Epithelial cell of proximal tubule (primary cell): ENCODE results near the gene KIAA1958. TPM values are rescaled to one million over a fixed set of nuclear protein-coding genes. Genes with fewer than 3 reads are reported as not detected.
"Not testable (repeated sequence)": the region's sequence is repeated elsewhere in the genome, so short reads cannot be mapped to it uniquely, and the experiment has no call there.

Experiments
- DNase-seq: peaks from one replicate; pipeline ENCODE4 v3.0.0-alpha.2; 2011; ENCODE audit warnings: low read depth
- H3K4me3 ChIP-seq: 2 replicates; pipeline ENCODE4 v1.5.1; 2011; ENCODE audit warnings: low read depth, mild to moderate bottlenecking, low read length
- total RNA-seq: library from RNA; depleted of rRNA; stranded (reverse); fragments of >200 nt; gene quantifications from 2 replicates; pipeline ENCODE4 v1.2.3, GENCODE V29; 2015
- TF ChIP-seq, protein P1 (sequence below): conservative IDR thresholded peaks from 2 replicates; pipeline ENCODE4 v1.5.1; 2012; ENCODE audit warnings: low read depth, mild to moderate bottlenecking, low read length

The KIAA1958 gene
- total RNA-seq, 1 donor from 2014 or later: 3.4 TPM

DNA sequence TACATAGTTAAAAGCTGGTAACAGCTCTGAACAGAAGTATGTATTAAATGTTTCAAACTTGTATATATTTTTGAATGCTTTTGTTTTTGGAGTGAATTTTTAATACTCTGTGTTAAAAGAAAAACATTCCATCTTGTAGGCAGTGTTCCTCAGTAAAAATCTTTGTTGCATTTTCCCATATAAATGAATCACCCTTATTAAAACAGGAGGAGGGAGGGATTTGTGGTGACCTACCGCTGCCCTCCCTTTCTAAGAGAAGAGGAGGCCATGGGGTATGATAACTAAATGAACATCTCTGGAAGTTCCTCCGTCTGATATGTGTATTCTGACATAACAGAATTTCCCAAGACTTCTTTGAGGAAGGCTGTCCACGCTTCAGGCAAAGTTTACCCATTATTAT lies 177.9 kb downstream of the KIAA1958 start:
- no peak for DNase-seq
- H3K4me3 ChIP-seq: no peak overlapping the region
- TF ChIP-seq, protein P1, sequence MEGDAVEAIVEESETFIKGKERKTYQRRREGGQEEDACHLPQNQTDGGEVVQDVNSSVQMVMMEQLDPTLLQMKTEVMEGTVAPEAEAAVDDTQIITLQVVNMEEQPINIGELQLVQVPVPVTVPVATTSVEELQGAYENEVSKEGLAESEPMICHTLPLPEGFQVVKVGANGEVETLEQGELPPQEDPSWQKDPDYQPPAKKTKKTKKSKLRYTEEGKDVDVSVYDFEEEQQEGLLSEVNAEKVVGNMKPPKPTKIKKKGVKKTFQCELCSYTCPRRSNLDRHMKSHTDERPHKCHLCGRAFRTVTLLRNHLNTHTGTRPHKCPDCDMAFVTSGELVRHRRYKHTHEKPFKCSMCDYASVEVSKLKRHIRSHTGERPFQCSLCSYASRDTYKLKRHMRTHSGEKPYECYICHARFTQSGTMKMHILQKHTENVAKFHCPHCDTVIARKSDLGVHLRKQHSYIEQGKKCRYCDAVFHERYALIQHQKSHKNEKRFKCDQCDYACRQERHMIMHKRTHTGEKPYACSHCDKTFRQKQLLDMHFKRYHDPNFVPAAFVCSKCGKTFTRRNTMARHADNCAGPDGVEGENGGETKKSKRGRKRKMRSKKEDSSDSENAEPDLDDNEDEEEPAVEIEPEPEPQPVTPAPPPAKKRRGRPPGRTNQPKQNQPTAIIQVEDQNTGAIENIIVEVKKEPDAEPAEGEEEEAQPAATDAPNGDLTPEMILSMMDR: no peak

DNA sequence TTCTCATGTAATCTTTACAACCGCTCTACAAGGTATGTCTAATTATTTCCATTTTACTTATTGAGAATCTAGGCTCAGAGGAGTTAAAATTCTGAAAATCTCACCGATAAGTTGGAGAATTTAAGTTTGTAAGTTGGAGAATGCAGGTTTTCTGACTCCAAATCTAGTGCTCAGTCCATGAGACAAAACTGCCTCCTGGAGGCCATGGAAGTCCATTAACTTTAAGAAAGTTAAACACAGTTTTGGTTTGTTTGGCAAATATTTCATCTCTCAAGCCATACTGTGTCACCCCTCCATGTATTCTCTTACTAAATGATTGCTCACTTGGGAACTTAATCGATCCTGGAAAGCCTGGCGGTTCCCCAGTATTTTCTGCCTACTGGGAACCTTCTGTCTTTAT lies 178.7 kb downstream of the KIAA1958 start:
- H3K4me3 ChIP-seq: no peak overlapping the region
- DNase-seq: no peak
- TF ChIP-seq, protein P1: peak; percentile 42

DNA sequence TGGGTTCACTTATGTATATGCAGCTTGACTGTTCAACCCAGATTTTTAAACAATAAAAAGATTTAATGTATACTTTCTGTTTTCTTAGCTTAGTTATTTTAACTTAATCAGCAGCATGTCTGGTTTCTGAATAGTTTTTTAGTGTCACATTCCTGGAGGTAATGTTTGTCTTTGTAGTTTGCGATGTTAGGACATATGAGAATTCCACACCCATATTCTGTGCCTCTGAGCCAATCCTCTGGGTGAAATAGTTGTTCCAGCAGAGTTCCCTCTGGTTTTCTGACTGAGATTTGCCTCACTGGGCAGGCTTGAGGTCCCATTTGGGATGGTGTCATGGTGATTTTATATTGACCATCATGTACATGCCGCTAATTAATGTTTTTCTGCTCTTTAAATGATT lies 182.7 kb downstream of the KIAA1958 start:
- no peak overlapping the region for H3K4me3 ChIP-seq
- TF ChIP-seq, protein P1: no peak
- no peak for DNase-seq

DNA sequence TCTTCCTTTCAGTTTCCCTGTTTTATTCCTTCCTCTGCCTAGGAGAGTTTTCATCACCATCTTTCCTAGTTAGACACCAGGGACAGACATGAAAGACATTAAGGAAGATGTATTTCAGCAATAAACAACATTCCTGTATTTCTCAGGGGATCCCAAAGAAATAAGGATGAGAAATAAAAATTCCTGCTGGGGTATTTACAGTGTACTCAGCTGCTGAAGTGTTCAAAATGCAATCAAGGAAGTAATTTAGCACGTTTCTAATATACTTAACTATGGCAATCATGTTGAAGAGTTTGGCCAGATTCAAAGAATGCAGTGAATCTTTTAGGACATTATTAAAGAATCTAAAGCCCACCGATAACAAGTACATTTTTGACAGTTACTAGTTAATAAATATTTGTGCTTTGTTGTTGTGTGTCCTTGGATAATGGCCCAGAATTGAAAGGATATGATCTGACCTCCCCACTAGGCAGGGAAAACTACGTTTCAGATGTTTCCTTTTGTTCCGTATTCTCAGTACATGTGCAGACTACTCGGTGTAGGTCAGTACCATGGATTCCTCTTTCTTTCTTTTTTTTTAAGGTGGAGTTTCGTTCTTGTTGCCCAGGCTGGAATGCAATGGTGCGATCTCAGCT lies 184.5 kb downstream of the KIAA1958 start:
- DNase-seq: no peak
- TF ChIP-seq, protein P1: no peak
- H3K4me3 ChIP-seq: no peak overlapping the region

DNA sequence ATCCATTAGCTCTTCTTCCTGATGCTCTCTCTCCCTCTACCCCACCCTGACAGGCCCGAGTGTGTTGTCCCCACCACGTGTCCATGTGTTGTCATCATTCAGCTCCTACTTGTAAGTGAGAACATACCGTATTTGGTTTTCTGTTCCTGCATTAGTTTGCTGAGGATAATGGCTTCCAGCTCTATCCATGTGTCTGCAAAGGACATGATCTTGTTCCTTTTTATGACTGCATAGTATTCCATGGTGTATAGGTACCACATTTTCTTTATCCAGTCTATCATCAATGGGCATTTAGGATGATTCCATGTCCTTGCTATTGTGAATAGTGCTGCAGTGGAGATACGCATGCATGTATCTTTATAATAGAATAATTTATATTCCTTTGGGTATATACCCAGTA lies 186.6 kb downstream of the KIAA1958 start:
- not testable (repeated sequence) for H3K4me3 ChIP-seq, DNase-seq

DNA sequence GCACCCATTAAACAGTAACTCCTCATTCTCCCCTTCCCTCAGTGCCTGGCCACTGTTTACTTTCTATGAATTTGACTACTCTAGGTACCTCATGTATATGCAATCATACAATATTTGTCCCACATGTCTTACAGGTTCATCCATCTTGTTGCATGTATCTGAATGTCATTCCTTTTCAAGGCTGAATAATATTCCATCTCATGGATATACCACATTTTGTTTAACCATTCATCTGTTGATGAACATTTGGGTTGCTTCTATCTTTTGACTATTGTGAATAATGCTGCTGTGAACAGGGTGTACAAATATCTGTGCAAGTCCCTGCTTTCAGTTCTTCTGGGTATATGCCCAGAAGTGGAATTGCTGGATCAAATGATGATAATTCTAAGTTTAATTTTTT lies 190.4 kb downstream of the KIAA1958 start:
- no peak overlapping the region for H3K4me3 ChIP-seq

DNA sequence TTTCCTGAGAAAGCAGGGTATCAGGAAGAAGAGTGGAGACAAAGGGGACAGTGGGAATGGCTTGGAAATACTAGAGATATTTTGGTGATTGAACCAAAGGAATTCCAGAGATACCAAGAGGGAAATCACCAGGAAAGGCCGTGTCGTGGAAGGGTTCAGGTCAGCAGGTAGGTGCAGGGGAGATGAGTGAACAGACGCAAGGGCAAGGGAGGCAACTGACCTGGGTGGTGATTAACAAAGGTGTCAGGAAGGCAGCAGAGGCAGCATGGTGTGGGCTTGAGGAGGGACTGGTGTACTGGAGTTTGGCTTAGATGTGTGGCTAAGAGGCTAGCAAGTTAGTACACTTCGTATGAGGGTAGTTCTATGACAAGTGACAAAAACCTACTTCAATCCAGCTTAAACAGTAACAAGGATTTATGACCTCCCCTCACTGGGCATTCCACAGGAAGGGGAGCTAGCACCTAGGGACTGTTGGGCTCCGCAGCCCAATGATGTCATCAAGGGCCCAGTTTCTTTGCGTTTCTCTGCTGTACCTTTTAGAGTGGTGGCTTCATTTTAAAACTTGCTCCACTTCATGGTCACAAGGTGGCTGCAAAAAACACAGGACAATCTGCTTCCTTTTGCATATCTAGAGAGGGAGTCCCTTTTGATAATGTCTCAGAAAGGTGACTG lies 194.2 kb downstream of the KIAA1958 start:
- no peak overlapping the region for H3K4me3 ChIP-seq
- DNase-seq: peak; percentile 2
- TF ChIP-seq, protein P1: no peak

More for the DNA sequence above, 190.4 kb downstream of the KIAA1958 start:
- TF ChIP-seq, protein P1: no peak
- DNase-seq: no peak
